ENCODE results near the gene GEMIN5.
"Not testable (repeated sequence)": the region's sequence is repeated elsewhere in the genome, so short reads cannot be mapped to it uniquely, and the experiment has no call there.

The GEMIN5 gene

GRCh38 chr5:154916874-154917273, 21.1 kb downstream of the GEMIN5 start:
- Histone ChIP-seq H3K4me1 (ENCODE audit: control insufficient read depth in 1 of 2, insufficient read depth in 2 of 2, low read length in 2 of 2) (no peaks in the 10 kb centered on the region), H3K9ac (ENCODE audit: low read depth in 1 of 2, low read length in 2 of 2) (no peak overlapping the region), H3K27ac (ENCODE audit: low read depth, low read length) (no peak overlapping the region), H3K27me3 (ENCODE audit: control insufficient read depth in 1 of 2, insufficient read depth in 2 of 2, low read length in 2 of 2) (no peaks in the 10 kb centered on the region), H3K9me3 (ENCODE audit: control insufficient read depth in 1 of 2, low read length in 2 of 2) (no peaks in the 10 kb centered on the region), H3K36me3 (ENCODE audit: control insufficient read depth in 1 of 2, insufficient read depth in 2 of 2, low read length in 2 of 2) (peaks cover 8 to 66% of the 10 kb centered on the region in 2 donors), H3K4me3 (ENCODE audit: low read depth in 1 of 2, low read length in 2 of 2) (no peak overlapping the region)

GRCh38 chr5:154905601-154906000, 32.4 kb downstream of the GEMIN5 start:
- not testable (repeated sequence) for H3K4me3 ChIP-seq (ENCODE audit: low read depth in 1 of 2, low read length in 2 of 2); H3K27me3 ChIP-seq (ENCODE audit: control insufficient read depth in 1 of 2, insufficient read depth in 2 of 2, low read length in 2 of 2); H3K9ac ChIP-seq (ENCODE audit: low read depth in 1 of 2, low read length in 2 of 2); H3K4me1 ChIP-seq (ENCODE audit: control insufficient read depth in 1 of 2, insufficient read depth in 2 of 2, low read length in 2 of 2); H3K27ac ChIP-seq (ENCODE audit: low read depth, low read length); H3K9me3 ChIP-seq (ENCODE audit: control insufficient read depth in 1 of 2, low read length in 2 of 2)
- peaks cover 36 to 75% of the 10 kb centered on the region in 2 donors for H3K36me3 ChIP-seq (ENCODE audit: control insufficient read depth in 1 of 2, insufficient read depth in 2 of 2, low read length in 2 of 2)

- no peaks in the 10 kb centered on the region for H3K9me3 ChIP-seq (ENCODE audit: control insufficient read depth in 1 of 2, low read length in 2 of 2)
- H3K27ac ChIP-seq (ENCODE audit: low read depth, low read length): no peak overlapping the region
- H3K4me3 ChIP-seq (ENCODE audit: low read depth in 1 of 2, low read length in 2 of 2): no peak overlapping the region
- no peaks in the 10 kb centered on the region for H3K4me1 ChIP-seq (ENCODE audit: control insufficient read depth in 1 of 2, insufficient read depth in 2 of 2, low read length in 2 of 2)
- no peaks in the 10 kb centered on the region for H3K27me3 ChIP-seq (ENCODE audit: control insufficient read depth in 1 of 2, insufficient read depth in 2 of 2, low read length in 2 of 2)
- no peak overlapping the region for H3K9ac ChIP-seq (ENCODE audit: low read depth in 1 of 2, low read length in 2 of 2)
- H3K36me3 ChIP-seq (ENCODE audit: control insufficient read depth in 1 of 2, insufficient read depth in 2 of 2, low read length in 2 of 2): peaks cover 41 to 76% of the 10 kb centered on the region in 2 donors
Observed at GRCh38 chr5:154901913-154902312, 36.1 kb downstream of the GEMIN5 start.

- H3K9me3 ChIP-seq (ENCODE audit: control insufficient read depth in 1 of 2, low read length in 2 of 2): no peaks in the 10 kb centered on the region
- H3K4me3 ChIP-seq (ENCODE audit: low read depth in 1 of 2, low read length in 2 of 2): no peak overlapping the region
- H3K27ac ChIP-seq (ENCODE audit: low read depth, low read length): no peak overlapping the region
- H3K4me1 ChIP-seq (ENCODE audit: control insufficient read depth in 1 of 2, insufficient read depth in 2 of 2, low read length in 2 of 2): peaks cover 0 to 3% of the 10 kb centered on the region in 2 donors
- H3K9ac ChIP-seq (ENCODE audit: low read depth in 1 of 2, low read length in 2 of 2): no peak overlapping the region
- H3K27me3 ChIP-seq (ENCODE audit: control insufficient read depth in 1 of 2, insufficient read depth in 2 of 2, low read length in 2 of 2): no peaks in the 10 kb centered on the region
- H3K36me3 ChIP-seq (ENCODE audit: control insufficient read depth in 1 of 2, insufficient read depth in 2 of 2, low read length in 2 of 2): peaks cover 37 to 75% of the 10 kb centered on the region in 2 donors
Observed at GRCh38 chr5:154901276-154901675, 36.7 kb downstream of the GEMIN5 start.

GRCh38 chr5:154900066-154900465, 37.9 kb downstream of the GEMIN5 start:
- H3K27ac ChIP-seq (ENCODE audit: low read depth, low read length): no peak overlapping the region
- H3K4me1 ChIP-seq (ENCODE audit: control insufficient read depth in 1 of 2, insufficient read depth in 2 of 2, low read length in 2 of 2): peaks cover 0 to 9% of the 10 kb centered on the region in 2 donors
- H3K9me3 ChIP-seq (ENCODE audit: control insufficient read depth in 1 of 2, low read length in 2 of 2): no peaks in the 10 kb centered on the region
- H3K36me3 ChIP-seq (ENCODE audit: control insufficient read depth in 1 of 2, insufficient read depth in 2 of 2, low read length in 2 of 2): peaks cover 39 to 81% of the 10 kb centered on the region in 2 donors
- H3K27me3 ChIP-seq (ENCODE audit: control insufficient read depth in 1 of 2, insufficient read depth in 2 of 2, low read length in 2 of 2): no peaks in the 10 kb centered on the region
- no peak overlapping the region for H3K4me3 ChIP-seq (ENCODE audit: low read depth in 1 of 2, low read length in 2 of 2)
- H3K9ac ChIP-seq (ENCODE audit: low read depth in 1 of 2, low read length in 2 of 2): no peak overlapping the region

GRCh38 chr5:154899151-154899816, 38.7 kb downstream of the GEMIN5 start:
- Histone ChIP-seq H3K27ac (ENCODE audit: low read depth, low read length) (no peak overlapping the region), H3K27me3 (ENCODE audit: control insufficient read depth in 1 of 2, insufficient read depth in 2 of 2, low read length in 2 of 2) (no peaks in the 10 kb centered on the region), H3K36me3 (ENCODE audit: control insufficient read depth in 1 of 2, insufficient read depth in 2 of 2, low read length in 2 of 2) (peaks cover 35 to 77% of the 10 kb centered on the region in 2 donors), H3K4me3 (ENCODE audit: low read depth in 1 of 2, low read length in 2 of 2) (no peak overlapping the region), H3K9me3 (ENCODE audit: control insufficient read depth in 1 of 2, low read length in 2 of 2) (no peaks in the 10 kb centered on the region), H3K9ac (ENCODE audit: low read depth in 1 of 2, low read length in 2 of 2) (no peak overlapping the region), H3K4me1 (ENCODE audit: control insufficient read depth in 1 of 2, insufficient read depth in 2 of 2, low read length in 2 of 2) (peaks cover 0 to 9% of the 10 kb centered on the region in 2 donors)

GRCh38 chr5:154898210-154898609, 39.8 kb downstream of the GEMIN5 start:
- H3K9me3 ChIP-seq (ENCODE audit: control insufficient read depth in 1 of 2, low read length in 2 of 2): no peaks in the 10 kb centered on the region
- H3K4me1 ChIP-seq (ENCODE audit: control insufficient read depth in 1 of 2, insufficient read depth in 2 of 2, low read length in 2 of 2): peaks cover 0 to 9% of the 10 kb centered on the region in 2 donors
- H3K9ac ChIP-seq (ENCODE audit: low read depth in 1 of 2, low read length in 2 of 2): no peak overlapping the region
- H3K27ac ChIP-seq (ENCODE audit: low read depth, low read length): no peak overlapping the region
- no peaks in the 10 kb centered on the region for H3K27me3 ChIP-seq (ENCODE audit: control insufficient read depth in 1 of 2, insufficient read depth in 2 of 2, low read length in 2 of 2)
- H3K36me3 ChIP-seq (ENCODE audit: control insufficient read depth in 1 of 2, insufficient read depth in 2 of 2, low read length in 2 of 2): peaks cover 38 to 84% of the 10 kb centered on the region in 2 donors
- no peak overlapping the region for H3K4me3 ChIP-seq (ENCODE audit: low read depth in 1 of 2, low read length in 2 of 2)

- Histone ChIP-seq H3K36me3 (ENCODE audit: control insufficient read depth in 1 of 2, insufficient read depth in 2 of 2, low read length in 2 of 2) (peaks cover 33 to 78% of the 10 kb centered on the region in 2 donors), H3K27ac (ENCODE audit: low read depth, low read length) (no peak overlapping the region), H3K27me3 (ENCODE audit: control insufficient read depth in 1 of 2, insufficient read depth in 2 of 2, low read length in 2 of 2) (no peaks in the 10 kb centered on the region)
Observed at GRCh38 chr5:154896562-154897165, 41.3 kb downstream of the GEMIN5 start.

GRCh38 chr5:154895606-154896561, 42.1 kb downstream of the GEMIN5 start:
- H3K27ac ChIP-seq (ENCODE audit: low read depth, low read length): no peak overlapping the region
- H3K9me3 ChIP-seq (ENCODE audit: control insufficient read depth in 1 of 2, low read length in 2 of 2): no peaks in the 10 kb centered on the region
- no peaks in the 10 kb centered on the region for H3K27me3 ChIP-seq (ENCODE audit: control insufficient read depth in 1 of 2, insufficient read depth in 2 of 2, low read length in 2 of 2)
- H3K36me3 ChIP-seq (ENCODE audit: control insufficient read depth in 1 of 2, insufficient read depth in 2 of 2, low read length in 2 of 2): peaks cover 35 to 78% of the 10 kb centered on the region in 2 donors
- H3K4me3 ChIP-seq (ENCODE audit: low read depth in 1 of 2, low read length in 2 of 2): no peak overlapping the region
- H3K4me1 ChIP-seq (ENCODE audit: control insufficient read depth in 1 of 2, insufficient read depth in 2 of 2, low read length in 2 of 2): peaks cover 0 to 9% of the 10 kb centered on the region in 2 donors
- no peak overlapping the region for H3K9ac ChIP-seq (ENCODE audit: low read depth in 1 of 2, low read length in 2 of 2)

More at GRCh38 chr5:154896562-154897165, 41.3 kb downstream of the GEMIN5 start:
- Histone ChIP-seq H3K9me3 (ENCODE audit: control insufficient read depth in 1 of 2, low read length in 2 of 2) (no peaks in the 10 kb centered on the region), H3K4me3 (ENCODE audit: low read depth in 1 of 2, low read length in 2 of 2) (no peak overlapping the region), H3K4me1 (ENCODE audit: control insufficient read depth in 1 of 2, insufficient read depth in 2 of 2, low read length in 2 of 2) (peaks cover 0 to 9% of the 10 kb centered on the region in 2 donors), H3K9ac (ENCODE audit: low read depth in 1 of 2, low read length in 2 of 2) (no peak overlapping the region)

GRCh38 chr5:154893381-154893780, 44.6 kb downstream of the GEMIN5 start:
- Histone ChIP-seq H3K4me1 (ENCODE audit: control insufficient read depth in 1 of 2, insufficient read depth in 2 of 2, low read length in 2 of 2) (peaks cover 0 to 9% of the 10 kb centered on the region in 2 donors), H3K27me3 (ENCODE audit: control insufficient read depth in 1 of 2, insufficient read depth in 2 of 2, low read length in 2 of 2) (no peaks in the 10 kb centered on the region), H3K9me3 (ENCODE audit: control insufficient read depth in 1 of 2, low read length in 2 of 2) (no peaks in the 10 kb centered on the region), H3K36me3 (ENCODE audit: control insufficient read depth in 1 of 2, insufficient read depth in 2 of 2, low read length in 2 of 2) (peaks cover 29 to 78% of the 10 kb centered on the region in 2 donors), H3K4me3 (ENCODE audit: low read depth in 1 of 2, low read length in 2 of 2) (no peak overlapping the region), H3K27ac (ENCODE audit: low read depth, low read length) (no peak overlapping the region), H3K9ac (ENCODE audit: low read depth in 1 of 2, low read length in 2 of 2) (no peak overlapping the region)

Data from duodenal mucosa (tissue), 2 donors.